ENCODE measurements around the gene C1orf210.

Gene C1orf210

DNA sequence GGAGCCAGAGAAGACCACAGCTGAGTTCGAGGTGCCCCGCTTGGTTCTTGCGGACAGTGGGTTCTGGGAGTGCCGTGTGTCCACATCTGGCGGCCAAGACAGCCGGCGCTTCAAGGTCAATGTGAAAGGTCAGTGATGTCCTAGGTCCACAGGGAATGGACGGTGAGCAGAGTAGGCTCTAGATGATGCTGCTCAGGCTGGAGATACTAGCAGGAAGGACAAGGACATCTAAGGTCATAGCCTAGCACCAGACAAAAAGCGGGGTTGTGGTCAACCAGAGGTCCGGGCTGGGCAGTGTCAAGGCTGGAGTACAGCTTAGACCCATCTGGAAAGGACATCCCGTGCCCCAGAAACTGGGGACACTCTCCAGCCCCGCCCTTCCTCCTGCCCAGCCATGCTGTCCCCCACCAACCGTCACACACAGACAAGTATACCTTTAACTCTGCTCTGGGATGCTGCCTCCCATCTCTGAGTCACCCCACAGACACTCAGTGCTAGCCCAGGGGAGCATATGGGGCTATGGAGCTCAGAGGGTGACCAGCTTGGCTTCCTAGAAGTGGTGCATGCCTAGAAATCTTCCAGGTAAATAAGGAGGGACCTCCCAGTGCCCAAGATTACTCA is 24.1 kb upstream of the C1orf210 start:
- Histone ChIP-seq H3K4me1 (ENCODE audit: control insufficient read depth in 1 of 2, insufficient read depth in 2 of 2, low read length in 2 of 2) (no peaks in the 10 kb centered on the region), H3K27ac (ENCODE audit: low read length) (no peak overlapping the region), H3K36me3 (ENCODE audit: control insufficient read depth in 1 of 2, insufficient read depth in 2 of 2, low read length in 2 of 2) (no peaks in the 10 kb centered on the region), H3K27me3 (ENCODE audit: low read depth, low read length) (no peaks in the 10 kb centered on the region), H3K4me3 (ENCODE audit: low read depth in 1 of 2, low read length in 2 of 2) (no peak overlapping the region), H3K9me3 (ENCODE audit: control insufficient read depth in 1 of 2, low read length in 2 of 2) (no peaks in the 10 kb centered on the region)

DNA sequence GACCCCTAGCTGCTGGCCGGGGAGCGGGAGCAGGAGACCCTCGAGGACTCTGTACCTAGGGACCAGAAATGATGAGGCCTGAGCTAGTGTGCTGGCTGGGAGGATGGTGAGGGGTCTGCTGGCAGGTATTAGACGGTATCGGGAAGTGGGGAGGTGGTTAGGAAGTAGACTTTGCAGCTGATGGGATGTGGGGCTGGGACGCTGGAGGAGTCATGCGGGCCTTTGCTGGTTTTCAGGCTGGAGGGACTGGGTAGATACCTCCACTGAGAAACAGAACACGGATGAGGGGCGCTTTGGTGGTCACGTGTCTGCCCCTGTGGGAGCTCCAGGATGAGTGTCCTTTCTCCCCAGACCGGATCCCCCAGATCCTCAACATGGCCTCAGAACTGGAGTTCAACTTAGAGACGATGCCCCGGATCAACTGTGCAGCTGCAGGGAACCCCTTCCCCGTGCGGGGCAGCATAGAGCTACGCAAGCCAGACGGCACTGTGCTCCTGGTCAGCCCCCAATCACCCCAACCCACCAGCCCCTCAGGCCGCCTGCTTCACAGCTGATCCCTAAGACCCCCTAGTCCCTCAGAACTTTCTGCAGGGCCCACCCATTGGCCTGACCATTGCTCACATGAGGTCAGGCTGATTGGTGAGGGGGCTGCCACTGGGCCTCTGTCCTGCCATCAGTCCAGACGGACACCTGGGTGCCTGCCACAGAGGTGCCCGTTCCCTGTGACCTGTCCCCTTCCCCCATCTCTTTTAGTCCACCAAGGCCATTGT is 23.4 kb upstream of the C1orf210 start:
- no peaks in the 10 kb centered on the region for H3K4me1 ChIP-seq (ENCODE audit: control insufficient read depth in 1 of 2, insufficient read depth in 2 of 2, low read length in 2 of 2)
- H3K36me3 ChIP-seq (ENCODE audit: control insufficient read depth in 1 of 2, insufficient read depth in 2 of 2, low read length in 2 of 2): no peaks in the 10 kb centered on the region
- H3K27me3 ChIP-seq (ENCODE audit: low read depth, low read length): no peaks in the 10 kb centered on the region
- no peaks in the 10 kb centered on the region for H3K9me3 ChIP-seq (ENCODE audit: control insufficient read depth in 1 of 2, low read length in 2 of 2)
- H3K27ac ChIP-seq (ENCODE audit: low read length): no peak overlapping the region
- no peak overlapping the region for H3K4me3 ChIP-seq (ENCODE audit: low read depth in 1 of 2, low read length in 2 of 2)

- Histone ChIP-seq H3K27ac (ENCODE audit: low read length) (no peak overlapping the region), H3K9me3 (ENCODE audit: control insufficient read depth in 1 of 2, low read length in 2 of 2) (no peaks in the 10 kb centered on the region), H3K27me3 (ENCODE audit: low read depth, low read length) (no peaks in the 10 kb centered on the region), H3K4me3 (ENCODE audit: low read depth in 1 of 2, low read length in 2 of 2) (no peak overlapping the region), H3K4me1 (ENCODE audit: control insufficient read depth in 1 of 2, insufficient read depth in 2 of 2, low read length in 2 of 2) (no peaks in the 10 kb centered on the region), H3K36me3 (ENCODE audit: control insufficient read depth in 1 of 2, insufficient read depth in 2 of 2, low read length in 2 of 2) (no peaks in the 10 kb centered on the region)
Observed at GRCh38 chr1:43307458-43308158, 22.2 kb upstream of the C1orf210 start.

- no peaks in the 10 kb centered on the region for H3K36me3 ChIP-seq (ENCODE audit: control insufficient read depth in 1 of 2, insufficient read depth in 2 of 2, low read length in 2 of 2)
- no peaks in the 10 kb centered on the region for H3K27me3 ChIP-seq (ENCODE audit: low read depth, low read length)
- no peak overlapping the region for H3K27ac ChIP-seq (ENCODE audit: low read length)
- H3K9me3 ChIP-seq (ENCODE audit: control insufficient read depth in 1 of 2, low read length in 2 of 2): no peaks in the 10 kb centered on the region
- H3K4me3 ChIP-seq (ENCODE audit: low read depth in 1 of 2, low read length in 2 of 2): no peak overlapping the region
- no peaks in the 10 kb centered on the region for H3K4me1 ChIP-seq (ENCODE audit: control insufficient read depth in 1 of 2, insufficient read depth in 2 of 2, low read length in 2 of 2)
Observed at GRCh38 chr1:43306688-43307457, 21.5 kb upstream of the C1orf210 start.

GRCh38 chr1:43305926-43306687 is 20.7 kb upstream of the C1orf210 start:
- Histone ChIP-seq H3K4me1 (ENCODE audit: control insufficient read depth in 1 of 2, insufficient read depth in 2 of 2, low read length in 2 of 2) (no peaks in the 10 kb centered on the region), H3K27ac (ENCODE audit: low read length) (no peak overlapping the region), H3K9me3 (ENCODE audit: control insufficient read depth in 1 of 2, low read length in 2 of 2) (no peaks in the 10 kb centered on the region), H3K27me3 (ENCODE audit: low read depth, low read length) (no peaks in the 10 kb centered on the region), H3K4me3 (ENCODE audit: low read depth in 1 of 2, low read length in 2 of 2) (no peak overlapping the region), H3K36me3 (ENCODE audit: control insufficient read depth in 1 of 2, insufficient read depth in 2 of 2, low read length in 2 of 2) (no peaks in the 10 kb centered on the region)

DNA sequence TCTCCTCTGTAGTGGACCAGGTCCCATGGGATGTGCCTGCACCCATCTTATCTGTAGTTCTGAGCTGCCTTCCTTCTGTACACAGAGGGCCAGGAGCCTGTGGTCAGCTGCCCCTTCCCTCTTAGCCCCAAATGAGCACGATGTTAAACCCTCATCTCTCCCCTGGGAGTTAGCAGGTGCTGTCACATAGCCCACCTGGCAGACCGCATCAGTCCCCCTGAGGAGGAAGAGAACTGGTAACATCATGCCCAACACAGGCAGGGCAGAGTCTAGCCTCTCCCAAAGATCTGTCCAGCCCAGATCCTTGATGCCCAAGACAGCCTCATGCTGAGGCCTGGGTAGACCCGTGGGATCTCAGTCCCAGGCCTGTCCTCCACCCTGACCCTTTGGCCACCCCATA is 20.1 kb upstream of the C1orf210 start:
- Histone ChIP-seq H3K4me3 (ENCODE audit: low read depth in 1 of 2, low read length in 2 of 2) (no peak overlapping the region), H3K27ac (ENCODE audit: low read length) (no peak overlapping the region), H3K27me3 (ENCODE audit: low read depth, low read length) (no peaks in the 10 kb centered on the region), H3K4me1 (ENCODE audit: control insufficient read depth in 1 of 2, insufficient read depth in 2 of 2, low read length in 2 of 2) (no peaks in the 10 kb centered on the region), H3K9me3 (ENCODE audit: control insufficient read depth in 1 of 2, low read length in 2 of 2) (no peaks in the 10 kb centered on the region), H3K36me3 (ENCODE audit: control insufficient read depth in 1 of 2, insufficient read depth in 2 of 2, low read length in 2 of 2) (no peaks in the 10 kb centered on the region)

DNA sequence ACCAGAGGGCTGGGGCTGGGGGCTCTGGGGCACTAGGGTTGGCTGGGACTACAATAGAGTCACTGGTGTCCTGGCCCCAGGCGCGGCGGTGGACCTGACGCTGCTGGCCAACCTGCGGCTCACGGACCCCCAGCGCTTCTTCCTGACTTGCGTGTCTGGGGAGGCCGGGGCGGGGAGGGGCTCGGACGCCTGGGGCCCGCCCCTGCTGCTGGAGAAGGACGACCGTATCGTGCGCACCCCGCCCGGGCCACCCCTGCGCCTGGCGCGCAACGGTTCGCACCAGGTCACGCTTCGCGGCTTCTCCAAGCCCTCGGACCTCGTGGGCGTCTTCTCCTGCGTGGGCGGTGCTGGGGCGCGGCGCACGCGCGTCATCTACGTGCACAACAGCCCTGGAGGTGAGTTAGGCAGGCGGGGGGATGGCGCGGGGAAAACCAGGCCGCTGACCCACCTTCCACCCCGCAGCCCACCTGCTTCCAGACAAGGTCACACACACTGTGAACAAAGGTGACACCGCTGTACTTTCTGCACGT is 19.5 kb upstream of the C1orf210 start:
- H3K4me3 ChIP-seq (ENCODE audit: low read depth in 1 of 2, low read length in 2 of 2): no peak overlapping the region
- no peaks in the 10 kb centered on the region for H3K9me3 ChIP-seq (ENCODE audit: control insufficient read depth in 1 of 2, low read length in 2 of 2)
- H3K4me1 ChIP-seq (ENCODE audit: control insufficient read depth in 1 of 2, insufficient read depth in 2 of 2, low read length in 2 of 2): no peaks in the 10 kb centered on the region
- no peaks in the 10 kb centered on the region for H3K36me3 ChIP-seq (ENCODE audit: control insufficient read depth in 1 of 2, insufficient read depth in 2 of 2, low read length in 2 of 2)
- H3K27ac ChIP-seq (ENCODE audit: low read length): no peak overlapping the region
- no peaks in the 10 kb centered on the region for H3K27me3 ChIP-seq (ENCODE audit: low read depth, low read length)

- H3K9me3 ChIP-seq (ENCODE audit: control insufficient read depth in 1 of 2, low read length in 2 of 2): no peaks in the 10 kb centered on the region
- no peaks in the 10 kb centered on the region for H3K27me3 ChIP-seq (ENCODE audit: low read depth, low read length)
- H3K4me1 ChIP-seq (ENCODE audit: control insufficient read depth in 1 of 2, insufficient read depth in 2 of 2, low read length in 2 of 2): no peaks in the 10 kb centered on the region
- no peak overlapping the region for H3K27ac ChIP-seq (ENCODE audit: low read length)
- H3K36me3 ChIP-seq (ENCODE audit: control insufficient read depth in 1 of 2, insufficient read depth in 2 of 2, low read length in 2 of 2): no peaks in the 10 kb centered on the region
- H3K4me3 ChIP-seq (ENCODE audit: low read depth in 1 of 2, low read length in 2 of 2): no peak overlapping the region
Observed at GRCh38 chr1:43304314-43304681, 18.9 kb upstream of the C1orf210 start.

DNA sequence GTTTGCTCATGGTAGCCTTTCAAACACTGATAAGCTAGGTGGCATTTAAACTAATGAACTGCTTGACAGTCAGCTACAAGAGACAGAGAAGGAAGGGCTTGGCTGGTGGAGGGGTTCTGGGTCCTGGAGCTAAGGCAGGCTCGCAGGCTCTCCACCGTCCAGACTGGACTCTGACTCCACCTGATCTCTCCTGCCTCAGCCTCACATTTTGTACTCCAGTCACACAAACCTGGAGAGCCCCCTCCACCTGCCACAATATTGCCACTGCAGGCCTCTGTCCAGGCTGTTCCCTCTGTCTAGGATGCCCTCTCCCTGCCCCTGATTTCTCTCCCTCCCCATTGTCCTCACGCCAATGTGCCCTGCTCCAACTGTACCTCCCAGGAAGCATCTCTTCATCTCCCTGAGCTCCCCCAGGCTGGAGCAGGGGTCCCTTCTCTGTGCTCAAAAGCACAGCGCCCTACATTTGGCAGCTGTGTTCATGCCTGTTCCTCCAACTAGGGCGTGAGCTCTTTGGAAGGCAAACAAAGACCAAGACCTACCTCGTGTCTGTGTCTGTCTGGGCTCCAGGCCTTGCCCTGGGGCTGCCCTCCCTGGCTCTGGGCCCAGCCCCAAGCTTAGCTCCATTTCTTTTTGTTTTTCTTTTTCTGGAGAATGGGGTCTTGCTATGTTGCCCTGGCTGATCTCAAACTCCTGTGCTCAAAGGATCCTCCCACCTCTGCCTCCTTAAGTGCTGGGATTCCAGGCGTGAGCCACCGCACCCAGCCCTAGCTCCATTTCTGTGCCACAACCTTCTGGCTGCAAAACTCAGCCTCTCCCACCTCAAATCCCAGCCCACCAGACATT is 18.3 kb upstream of the C1orf210 start:
- Histone ChIP-seq H3K4me1 (ENCODE audit: control insufficient read depth in 1 of 2, insufficient read depth in 2 of 2, low read length in 2 of 2) (no peaks in the 10 kb centered on the region), H3K4me3 (ENCODE audit: low read depth in 1 of 2, low read length in 2 of 2) (peak overlapping the region in 1 of 2 donors; percentile 1), H3K27ac (ENCODE audit: low read length) (no peak overlapping the region)

More for the DNA sequence above, 18.3 kb upstream of the C1orf210 start:
- H3K36me3 ChIP-seq (ENCODE audit: control insufficient read depth in 1 of 2, insufficient read depth in 2 of 2, low read length in 2 of 2): no peaks in the 10 kb centered on the region
- no peaks in the 10 kb centered on the region for H3K9me3 ChIP-seq (ENCODE audit: control insufficient read depth in 1 of 2, low read length in 2 of 2)
- no peaks in the 10 kb centered on the region for H3K27me3 ChIP-seq (ENCODE audit: low read depth, low read length)

Data from muscle layer of duodenum (tissue), 2 donors.